Neuron (in vitro differentiated cells): ENCODE data around the gene FLNB.

Source experiments
- H2AFZ ChIP-seq: one replicate; pipeline ENCODE4 v1.6.1; 2013; ENCODE audit warnings: low read depth, mild to moderate bottlenecking, inconsistent platforms, low read length, moderate library complexity
- H3K27me3 ChIP-seq: one replicate; pipeline ENCODE4 v1.6.1; 2013; ENCODE audit warnings: low read length; ENCODE audit not compliant: insufficient read depth
- H3K36me3 ChIP-seq: one replicate; pipeline ENCODE4 v1.6.1; 2013; ENCODE audit warnings: low read length; ENCODE audit not compliant: insufficient read depth
- H3K4me1 ChIP-seq: one replicate; pipeline ENCODE4 v1.6.1; 2013; ENCODE audit warnings: low read length; ENCODE audit not compliant: insufficient read depth
- H3K4me3 ChIP-seq: 2 replicates; pipeline ENCODE4 v1.5.1; 2013; ENCODE audit warnings: mild to moderate bottlenecking, low read length, moderate library complexity
- H3K9me3 ChIP-seq: one replicate; pipeline ENCODE4 v1.6.1; 2013; ENCODE audit warnings: low read length

The FLNB gene

DNA sequence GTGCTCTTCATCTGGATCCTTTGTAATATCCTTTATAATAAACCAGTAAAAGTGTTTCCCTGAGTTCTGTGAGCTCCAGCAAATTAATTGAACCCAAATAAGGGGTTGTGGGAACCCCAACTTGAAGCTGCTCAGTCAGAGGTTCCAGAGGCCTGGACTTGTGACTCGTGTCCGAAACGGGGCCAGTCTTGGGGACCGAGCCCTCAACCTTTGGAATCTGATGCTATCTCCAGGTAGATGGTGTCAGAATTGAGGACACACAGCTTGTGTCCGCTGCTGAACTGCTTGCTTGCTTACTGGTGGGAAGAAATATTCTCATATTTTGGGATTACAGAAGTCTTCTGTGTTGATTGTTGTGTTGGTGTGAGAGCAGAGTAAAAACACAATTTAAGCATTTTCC is 39.7 kb upstream of the FLNB start:
- Histone ChIP-seq H3K27me3 (no peaks in the 10 kb centered on the region), H3K36me3 (no peaks in the 10 kb centered on the region), H2AFZ (no peak overlapping the region), H3K4me1 (peaks cover 2% of the 10 kb centered on the region), H3K4me3 (no peak overlapping the region), H3K9me3 (no peaks in the 10 kb centered on the region)

DNA sequence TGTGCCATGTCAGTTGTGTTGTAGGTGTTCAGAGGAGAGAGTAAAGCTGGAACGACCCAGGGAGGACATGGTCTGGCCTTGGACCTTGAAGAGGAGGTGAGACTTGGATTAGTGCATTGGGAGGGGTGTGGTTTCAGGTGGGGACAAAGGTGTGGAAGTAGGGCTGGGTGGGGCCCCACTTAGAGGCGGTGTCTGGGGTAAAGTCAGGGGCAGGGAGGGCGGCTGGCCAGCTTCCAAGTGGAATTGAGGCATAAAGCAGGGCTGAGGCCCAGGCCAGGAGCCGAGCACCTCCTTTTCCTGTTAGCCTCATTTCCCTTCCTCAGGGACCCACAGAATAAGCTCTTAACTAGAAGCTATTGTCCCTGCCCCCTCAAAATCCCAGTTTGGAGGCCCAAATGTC is 36.2 kb upstream of the FLNB start:
- no peaks in the 10 kb centered on the region for H3K27me3 ChIP-seq
- H3K4me1 ChIP-seq = peaks cover 2% of the 10 kb centered on the region
- H3K36me3 ChIP-seq = no peaks in the 10 kb centered on the region
- no peak overlapping the region for H2AFZ ChIP-seq
- no peak overlapping the region for H3K4me3 ChIP-seq
- no peaks in the 10 kb centered on the region for H3K9me3 ChIP-seq

DNA sequence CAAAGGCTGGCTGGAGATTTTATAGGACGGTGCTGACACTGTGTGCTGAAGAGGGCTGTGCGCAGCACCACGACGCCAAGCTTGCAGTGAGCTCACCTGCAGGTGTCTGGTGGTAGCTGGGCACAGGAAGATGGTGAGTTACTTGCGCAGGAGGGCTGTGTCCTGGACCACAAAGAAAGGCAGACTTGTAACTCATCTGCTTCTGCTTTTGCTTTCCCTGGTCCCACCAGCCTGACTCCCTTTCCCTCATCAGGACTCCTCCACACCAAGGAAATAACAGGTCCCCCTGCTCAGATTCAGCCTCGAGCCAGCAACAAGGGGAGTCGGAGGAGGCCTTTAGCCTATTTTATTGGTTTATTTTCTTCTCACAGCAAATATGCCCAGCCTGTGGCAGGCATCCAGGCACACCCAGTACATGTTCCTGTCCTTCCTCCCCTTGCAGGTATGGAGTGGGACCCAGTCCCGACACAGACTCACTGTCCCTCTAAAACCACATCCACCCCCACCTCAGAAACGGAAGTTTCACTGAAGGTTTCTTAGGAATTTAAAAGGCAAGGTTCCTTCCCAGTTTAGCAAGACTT is 35.6 kb upstream of the FLNB start:
- Histone ChIP-seq H3K4me3 (no peak overlapping the region), H2AFZ (no peak overlapping the region), H3K4me1 (peaks cover 2% of the 10 kb centered on the region), H3K36me3 (no peaks in the 10 kb centered on the region), H3K27me3 (no peaks in the 10 kb centered on the region), H3K9me3 (no peaks in the 10 kb centered on the region)

DNA sequence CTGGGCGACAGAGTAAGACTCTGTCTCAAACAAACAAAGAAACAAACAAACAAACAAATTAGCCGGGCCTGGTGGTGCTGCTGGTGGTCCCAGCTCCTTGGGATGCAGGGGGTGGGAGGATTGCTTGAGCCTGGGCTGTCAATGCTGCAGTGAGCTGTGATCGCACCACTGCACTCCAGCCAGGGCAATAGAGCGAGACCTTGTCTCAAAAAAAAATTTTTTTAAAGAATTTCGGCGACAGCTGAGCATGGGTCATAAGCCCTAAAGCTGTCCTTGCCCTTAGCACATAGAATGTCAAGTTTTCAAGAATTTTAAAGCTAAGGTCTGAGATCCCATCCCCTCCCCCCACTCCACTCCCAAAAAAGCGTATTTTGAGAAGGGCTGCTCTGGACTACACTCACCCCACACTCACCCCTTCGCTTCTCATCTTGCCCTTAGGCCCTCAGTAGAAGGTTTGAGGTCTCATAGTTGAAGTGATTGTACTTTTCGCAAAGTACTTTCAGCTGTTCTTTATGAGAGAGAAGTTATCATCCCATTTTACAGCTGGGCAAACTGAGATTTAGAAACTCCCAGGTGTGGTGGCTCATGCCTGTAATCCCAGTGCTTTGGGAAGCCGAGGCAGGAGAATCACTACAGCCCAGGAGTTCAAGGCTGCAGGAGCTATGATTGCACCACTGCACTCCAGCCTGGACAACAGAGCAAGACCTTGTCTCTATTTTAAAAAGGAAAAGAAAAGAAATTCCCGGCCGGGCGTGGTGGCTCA is 34.3 kb upstream of the FLNB start:
- Histone ChIP-seq H3K36me3 (no peaks in the 10 kb centered on the region), H3K27me3 (no peaks in the 10 kb centered on the region), H2AFZ (no peak overlapping the region), H3K4me3 (no peak overlapping the region), H3K9me3 (no peaks in the 10 kb centered on the region), H3K4me1 (peaks cover 2% of the 10 kb centered on the region)

DNA sequence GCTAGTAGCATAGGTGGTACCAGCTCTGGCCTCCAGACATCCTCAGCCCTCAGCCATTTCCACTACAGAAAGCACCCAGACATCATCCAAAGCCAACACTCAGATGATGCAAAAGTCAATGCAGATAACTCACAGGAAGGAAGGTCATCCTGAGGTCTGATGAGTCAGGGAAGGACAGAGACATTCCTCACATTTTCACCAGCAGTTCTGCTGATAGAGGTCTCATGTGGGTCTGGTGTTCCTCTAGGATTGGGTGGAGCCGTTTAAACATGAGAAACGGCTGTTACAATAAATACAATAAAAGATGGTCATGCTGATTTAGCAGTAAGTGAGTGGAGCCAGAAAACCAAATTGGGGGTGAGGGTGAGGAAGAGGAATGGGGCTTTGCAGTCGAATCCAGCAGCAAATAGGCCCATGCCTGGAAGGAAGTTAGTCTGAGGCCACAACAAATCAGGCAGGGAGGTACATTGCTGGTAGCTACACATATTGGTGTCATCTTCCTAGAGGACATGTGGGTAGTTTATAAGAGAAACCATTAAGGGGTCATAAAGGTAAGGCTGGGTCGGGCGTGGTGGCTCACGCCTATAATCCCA is 33.3 kb upstream of the FLNB start:
- Histone ChIP-seq H2AFZ (no peak overlapping the region), H3K9me3 (no peaks in the 10 kb centered on the region), H3K4me1 (no peaks in the 10 kb centered on the region), H3K4me3 (no peak overlapping the region), H3K36me3 (no peaks in the 10 kb centered on the region), H3K27me3 (no peaks in the 10 kb centered on the region)

DNA sequence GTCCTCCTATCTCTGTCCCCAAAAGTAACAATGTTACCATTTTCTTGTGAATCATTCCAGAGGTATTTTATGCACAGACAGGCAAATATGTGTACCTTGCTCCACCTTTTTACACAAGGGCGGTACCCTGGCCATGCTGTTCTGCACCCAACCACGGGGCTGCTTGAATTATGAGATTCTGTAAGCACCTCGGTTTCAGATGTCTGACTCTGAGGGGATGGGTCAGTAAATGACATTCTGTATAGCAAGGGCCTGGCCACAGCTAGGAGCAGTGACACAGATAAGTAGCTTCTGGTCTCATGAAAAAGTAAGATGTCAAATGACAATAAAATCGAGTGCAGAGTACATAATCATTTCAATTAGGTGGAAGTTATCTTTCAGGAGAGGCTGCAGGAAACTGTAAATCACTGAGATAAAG is 30.4 kb upstream of the FLNB start:
- H3K4me1 ChIP-seq = no peaks in the 10 kb centered on the region
- no peaks in the 10 kb centered on the region for H3K36me3 ChIP-seq
- H2AFZ ChIP-seq = no peak overlapping the region
- H3K4me3 ChIP-seq = no peak overlapping the region
- no peaks in the 10 kb centered on the region for H3K9me3 ChIP-seq
- H3K27me3 ChIP-seq = no peaks in the 10 kb centered on the region

DNA sequence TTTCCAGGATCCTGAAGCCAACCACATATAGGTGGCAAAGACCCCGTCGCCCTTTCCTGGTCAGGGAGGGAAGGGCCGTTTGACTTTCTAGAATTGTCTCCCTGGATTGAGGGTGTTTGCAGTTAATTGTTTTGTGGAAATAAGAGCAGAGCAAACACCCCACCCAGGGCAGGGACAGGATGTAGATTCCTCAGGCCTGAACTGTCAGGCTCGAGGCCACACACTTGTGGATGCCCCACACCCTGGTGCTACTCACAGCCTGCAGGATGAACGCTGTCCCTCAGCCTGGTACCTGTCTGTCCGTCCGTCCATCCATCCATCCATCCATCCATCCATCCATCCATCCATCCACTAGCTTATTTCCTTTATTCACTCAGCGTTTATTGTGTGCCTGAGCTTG is 29.9 kb upstream of the FLNB start:
- no peaks in the 10 kb centered on the region for H3K36me3 ChIP-seq

DNA sequence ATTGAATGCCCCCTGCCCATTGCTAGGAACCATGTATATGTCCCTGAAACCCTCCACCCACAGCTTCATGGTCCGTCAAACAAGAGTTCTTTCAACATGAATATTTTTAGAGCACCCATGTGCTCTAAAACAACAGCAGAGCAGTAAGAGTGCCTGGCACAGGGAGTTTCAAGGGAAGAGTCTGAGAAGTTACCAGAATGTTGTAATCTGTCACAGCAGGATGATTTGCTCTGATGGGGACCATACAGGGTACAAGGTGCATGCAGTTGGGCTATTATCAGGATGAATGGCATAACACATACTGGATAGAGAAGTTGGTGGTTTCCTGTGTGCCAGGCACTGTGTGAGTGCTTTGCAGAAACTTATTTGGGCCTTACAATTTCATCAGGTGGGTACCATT is 27.8 kb upstream of the FLNB start:
- H3K36me3 ChIP-seq = no peaks in the 10 kb centered on the region
- no peak overlapping the region for H2AFZ ChIP-seq
- no peaks in the 10 kb centered on the region for H3K4me1 ChIP-seq
- H3K27me3 ChIP-seq = no peaks in the 10 kb centered on the region
- no peak overlapping the region for H3K4me3 ChIP-seq
- no peaks in the 10 kb centered on the region for H3K9me3 ChIP-seq

More for the DNA sequence above, 29.9 kb upstream of the FLNB start:
- Histone ChIP-seq H3K4me1 (no peaks in the 10 kb centered on the region), H3K9me3 (no peaks in the 10 kb centered on the region), H3K27me3 (no peaks in the 10 kb centered on the region), H2AFZ (no peak overlapping the region), H3K4me3 (no peak overlapping the region)

DNA sequence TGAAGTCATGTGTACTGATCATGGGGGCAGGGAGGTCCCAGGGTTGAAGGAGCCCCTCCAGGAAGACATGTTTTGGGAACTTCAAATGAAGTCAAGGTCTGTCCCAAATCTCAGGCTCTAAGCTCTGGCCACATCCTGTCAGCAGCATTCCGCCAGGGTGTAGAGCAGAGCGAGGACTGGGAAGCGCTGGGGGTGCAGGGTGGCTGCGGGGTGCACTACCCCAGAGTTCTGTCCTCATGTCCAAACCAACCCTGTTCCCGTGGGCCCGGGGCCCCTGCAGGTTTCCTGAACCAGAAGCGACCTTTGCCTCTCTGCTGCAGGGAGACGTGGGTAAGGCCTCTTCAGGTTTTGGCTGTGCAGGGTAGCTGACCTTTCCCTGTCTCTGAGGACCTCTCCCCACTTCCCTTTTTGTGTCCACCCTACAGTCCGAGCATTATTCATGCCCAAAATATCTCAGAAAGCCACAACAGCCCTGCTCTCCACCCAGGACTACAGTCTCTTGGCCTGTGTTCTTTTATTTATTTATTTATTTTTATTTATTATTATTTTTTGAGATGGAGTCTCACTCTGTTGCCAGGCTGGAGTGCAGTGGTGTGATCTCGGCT is 26.6 kb upstream of the FLNB start:
- no peak overlapping the region for H2AFZ ChIP-seq
- H3K4me3 ChIP-seq = no peak overlapping the region
- H3K4me1 ChIP-seq = no peaks in the 10 kb centered on the region
- no peaks in the 10 kb centered on the region for H3K27me3 ChIP-seq
- H3K36me3 ChIP-seq = no peaks in the 10 kb centered on the region
- no peaks in the 10 kb centered on the region for H3K9me3 ChIP-seq

DNA sequence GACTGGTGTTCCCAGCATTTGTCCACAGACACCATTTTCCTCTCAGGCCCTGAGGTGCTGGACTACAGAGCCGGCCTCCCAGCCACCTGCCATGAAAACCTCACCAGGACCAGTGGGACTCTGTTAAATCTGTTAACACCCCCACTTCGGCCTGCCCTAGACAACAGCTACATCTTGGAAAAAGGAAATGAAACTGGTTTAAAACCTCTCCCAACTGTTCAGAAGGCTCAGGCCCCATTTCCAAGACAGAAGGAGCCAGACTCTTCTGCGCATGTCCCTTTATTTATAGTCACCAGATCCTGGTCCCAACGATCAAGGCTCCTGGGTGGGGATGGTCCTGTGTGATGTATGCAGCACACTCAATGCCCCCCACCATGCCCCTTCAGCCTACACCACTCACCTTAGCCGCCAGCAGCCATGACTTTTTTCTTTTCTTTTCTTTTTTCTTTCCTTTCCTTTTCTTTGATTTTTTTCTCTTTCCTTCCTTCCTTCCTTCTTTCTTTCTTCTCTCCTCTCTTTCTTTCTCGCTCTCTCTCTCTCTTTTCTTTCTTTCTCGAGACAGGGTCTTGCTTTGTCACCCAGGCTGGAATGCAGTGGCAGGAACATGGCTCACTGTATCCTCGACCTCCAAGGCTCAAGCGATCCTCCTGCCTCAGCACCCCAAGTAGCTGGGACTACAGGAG is 25.5 kb upstream of the FLNB start:
- Histone ChIP-seq H3K9me3 (no peaks in the 10 kb centered on the region), H3K27me3 (no peaks in the 10 kb centered on the region), H2AFZ (no peak overlapping the region), H3K4me3 (no peak overlapping the region), H3K4me1 (no peaks in the 10 kb centered on the region), H3K36me3 (no peaks in the 10 kb centered on the region)

DNA sequence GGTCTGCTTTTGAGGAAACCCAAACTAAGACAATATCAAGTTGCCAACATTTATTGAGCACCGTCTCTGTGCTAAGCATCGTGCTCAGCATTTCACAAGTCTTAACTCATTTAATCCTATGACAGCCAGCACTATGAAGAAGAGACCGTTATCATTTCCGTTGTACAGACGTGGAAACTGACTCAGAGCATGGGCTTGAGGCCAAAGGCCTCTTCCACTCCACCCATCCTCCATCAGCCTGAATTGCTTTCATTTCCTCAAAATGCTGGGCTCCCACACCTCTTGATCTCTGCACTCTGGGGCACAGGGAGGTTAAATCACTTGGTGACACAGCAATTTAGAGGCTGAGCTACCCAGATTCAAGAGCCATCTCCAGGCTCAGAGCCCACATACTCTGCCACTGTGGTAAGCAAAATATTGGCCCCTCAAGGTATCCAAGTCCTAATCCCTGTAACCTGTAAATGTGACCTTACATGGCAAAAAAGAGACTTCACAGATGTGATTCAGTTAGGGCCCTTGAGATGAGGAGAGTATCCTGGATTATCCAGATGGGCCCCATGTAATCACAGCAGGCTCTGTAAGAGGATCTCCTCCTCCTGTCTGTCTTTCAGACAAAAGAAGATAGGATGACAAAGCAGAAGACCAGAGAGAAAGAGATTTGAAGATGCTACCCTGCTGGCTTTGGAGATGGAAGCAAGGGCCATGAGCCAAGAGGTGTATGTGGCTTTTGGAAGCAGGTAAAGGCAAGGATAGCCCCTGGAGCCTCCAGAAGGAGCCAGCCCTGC is 24.3 kb upstream of the FLNB start:
- no peaks in the 10 kb centered on the region for H3K27me3 ChIP-seq
- H3K9me3 ChIP-seq = no peaks in the 10 kb centered on the region
- no peak overlapping the region for H2AFZ ChIP-seq
- no peaks in the 10 kb centered on the region for H3K4me1 ChIP-seq
- no peak overlapping the region for H3K4me3 ChIP-seq
- H3K36me3 ChIP-seq = no peaks in the 10 kb centered on the region

DNA sequence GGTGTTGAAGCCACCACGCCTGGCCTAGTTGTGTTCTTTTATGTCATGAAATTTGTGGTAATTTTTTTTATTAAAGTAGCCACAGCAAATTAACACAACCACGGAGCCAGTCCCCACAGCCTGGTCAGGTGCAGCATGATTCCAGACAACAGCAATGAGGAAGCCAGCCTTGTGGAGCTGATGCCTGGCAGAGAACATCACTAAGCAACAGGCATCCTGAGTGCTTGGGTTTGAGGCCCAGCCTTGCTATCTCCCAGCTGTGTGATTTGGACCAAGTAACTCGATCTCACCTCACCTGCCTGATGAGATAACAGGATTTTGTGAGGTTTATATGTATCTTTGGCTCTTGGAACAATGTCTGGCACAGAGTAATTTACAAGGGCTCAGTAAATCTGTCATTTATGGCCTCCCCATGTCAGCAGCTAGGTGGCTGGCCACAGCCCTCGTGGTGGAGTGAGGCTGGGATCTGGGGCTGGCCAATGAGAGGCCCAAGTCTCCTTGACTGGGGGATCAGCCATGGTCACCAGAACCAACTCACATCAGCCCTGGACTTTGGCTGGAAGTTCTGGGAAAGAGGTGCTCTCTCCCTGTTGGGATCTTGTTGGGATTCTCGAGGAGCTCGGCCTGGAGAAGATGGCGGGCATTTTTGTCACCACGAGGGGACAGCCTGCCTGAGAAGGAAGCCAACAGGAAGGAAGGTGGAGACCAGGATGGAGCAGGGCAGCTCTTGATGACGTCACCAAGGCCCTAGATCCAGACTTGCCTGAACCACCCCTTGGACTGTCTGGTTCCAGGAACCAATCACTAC is 22.8 kb upstream of the FLNB start:
- Histone ChIP-seq H3K9me3 (no peaks in the 10 kb centered on the region), H3K4me3 (no peak overlapping the region), H3K36me3 (no peaks in the 10 kb centered on the region), H2AFZ (no peak overlapping the region), H3K27me3 (no peaks in the 10 kb centered on the region), H3K4me1 (no peaks in the 10 kb centered on the region)
